Raji (cell line): Measurements from ENCODE around the gene RAD9A.

Experiments used
- POLR2A ChIP-seq: IDR thresholded peaks from 2 replicates; pipeline ENCODE4 v1.6.1; 2011; ENCODE audit warnings: low read depth, low read length, control low read depth; ENCODE audit not compliant: insufficient read depth

The RAD9A gene

DNA sequence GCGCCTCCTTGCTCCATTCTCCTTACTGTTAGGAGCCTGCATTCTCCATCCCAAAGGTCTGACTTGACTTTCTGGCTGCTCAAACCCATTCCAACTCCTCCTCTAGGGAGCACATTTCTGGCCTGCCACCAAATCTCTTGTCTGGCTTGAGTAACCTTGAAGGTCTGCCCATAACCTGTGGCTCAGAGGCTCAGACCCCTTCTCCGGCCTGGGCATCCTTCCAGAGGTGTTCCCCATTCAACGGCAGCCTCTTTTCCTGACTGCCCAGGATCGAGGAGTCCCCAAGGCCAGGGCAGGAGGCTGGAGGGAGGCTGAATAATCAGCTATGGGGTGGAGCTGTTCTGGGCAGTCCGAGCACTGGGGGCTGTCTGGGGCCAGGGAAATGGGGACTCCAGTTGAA lies 2.2 kb downstream of the RAD9A start:
- TF ChIP-seq POLR2A: no peak

DNA sequence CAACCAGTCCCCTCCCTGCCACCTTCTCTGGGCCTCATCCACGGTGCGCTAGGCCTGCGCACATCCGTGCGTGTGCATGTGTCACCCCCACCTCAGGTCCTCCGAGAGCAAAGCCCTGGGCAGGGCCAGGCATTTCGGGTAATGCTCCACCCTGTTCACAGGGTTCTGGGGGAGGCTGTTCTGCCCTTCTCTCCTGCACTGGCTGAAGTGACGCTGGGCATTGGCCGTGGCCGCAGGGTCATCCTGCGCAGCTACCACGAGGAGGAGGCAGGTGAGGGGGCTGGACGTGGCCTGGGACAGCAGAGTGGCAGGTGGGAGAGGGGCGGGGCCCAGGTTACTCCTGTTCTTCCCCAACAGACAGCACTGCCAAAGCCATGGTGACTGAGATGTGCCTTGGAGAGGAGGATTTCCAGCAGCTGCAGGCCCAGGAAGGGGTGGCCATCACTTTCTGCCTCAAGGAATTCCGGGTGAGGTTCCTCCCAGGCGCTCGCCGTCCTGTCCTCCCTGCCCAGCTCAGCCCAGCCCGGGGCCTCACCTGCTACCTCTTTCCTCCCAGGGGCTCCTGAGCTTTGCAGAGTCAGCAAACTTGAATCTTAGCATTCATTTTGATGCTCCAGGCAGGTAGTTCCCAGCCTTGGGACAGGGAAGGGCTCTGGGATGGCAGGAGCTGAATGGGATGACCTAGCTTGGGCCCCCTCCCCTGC lies 3.9 kb downstream of the RAD9A start:
- TF ChIP-seq POLR2A: no peak

DNA sequence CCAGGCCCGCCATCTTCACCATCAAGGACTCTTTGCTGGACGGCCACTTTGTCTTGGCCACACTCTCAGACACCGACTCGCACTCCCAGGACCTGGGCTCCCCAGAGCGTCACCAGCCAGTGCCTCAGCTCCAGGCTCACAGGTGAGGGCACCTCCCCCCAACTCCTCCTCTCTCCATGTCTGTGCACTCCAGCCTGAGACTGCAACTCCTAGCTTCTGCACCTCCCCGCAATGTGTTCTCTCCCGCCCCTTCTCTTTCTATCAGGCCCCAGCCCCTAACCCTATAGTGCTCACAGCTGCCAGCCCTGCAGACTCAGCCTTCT lies 4.4 kb downstream of the RAD9A start:
- no peak for TF ChIP-seq POLR2A

DNA sequence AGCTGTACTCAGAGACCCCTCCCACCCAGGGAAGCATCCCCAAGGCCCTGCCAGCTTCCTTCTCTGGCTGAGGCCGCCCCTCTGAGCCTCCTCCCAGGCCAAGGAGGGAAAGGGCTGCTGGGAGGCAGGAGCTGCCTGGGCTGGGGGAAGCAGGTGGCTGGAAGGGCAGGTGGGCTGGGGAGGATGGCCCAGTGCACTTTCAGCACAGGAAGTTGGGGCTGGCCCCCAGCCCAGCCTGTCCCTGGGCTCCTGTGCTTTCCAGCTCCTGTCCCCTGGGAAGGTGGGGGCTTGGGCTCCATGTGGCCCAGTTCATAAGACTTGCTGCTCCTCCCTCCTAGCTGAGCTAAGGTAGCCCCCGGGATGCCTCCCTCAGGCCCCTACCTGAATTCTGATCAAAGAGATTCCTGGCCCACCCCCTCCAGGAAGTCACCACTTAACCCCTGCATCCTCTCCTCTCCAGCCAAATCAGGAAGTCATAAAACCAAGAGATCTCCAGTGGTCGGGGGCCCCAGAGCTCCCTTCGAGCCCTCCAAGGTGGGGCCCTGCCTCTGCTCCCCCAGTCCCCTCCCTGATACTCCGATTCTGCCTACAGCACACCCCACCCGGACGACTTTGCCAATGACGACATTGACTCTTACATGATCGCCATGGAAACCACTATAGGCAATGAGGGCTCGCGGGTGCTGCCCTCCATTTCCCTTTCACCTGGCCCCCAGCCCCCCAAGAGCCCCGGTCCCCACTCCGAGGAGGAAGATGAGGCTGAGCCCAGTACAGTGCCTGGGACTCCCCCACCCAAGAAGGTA lies 5.0 kb downstream of the RAD9A start:
- 0 out of 2 replicates have a peak, but pooled peaks have one; percentile 14 for TF ChIP-seq POLR2A

DNA sequence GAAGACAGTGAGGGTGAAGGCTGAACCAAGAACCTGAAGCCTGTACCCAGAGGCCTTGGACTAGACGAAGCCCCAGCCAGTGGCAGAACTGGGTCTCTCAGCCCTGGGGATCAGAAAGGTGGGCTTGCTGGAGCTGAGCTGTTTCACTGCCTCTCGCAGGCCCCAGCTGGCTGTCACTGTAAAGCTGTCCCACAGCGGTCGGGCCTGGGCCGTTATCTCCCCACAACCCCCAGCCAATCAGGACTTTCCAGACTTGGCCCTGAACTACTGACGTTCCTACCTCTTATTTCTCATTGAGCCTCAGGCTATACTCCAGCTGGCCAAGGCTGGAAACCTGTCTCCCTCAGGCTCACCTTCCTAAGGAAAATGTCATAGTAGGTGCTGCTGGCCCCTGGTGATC lies 5.8 kb downstream of the RAD9A start:
- no peak for TF ChIP-seq POLR2A

DNA sequence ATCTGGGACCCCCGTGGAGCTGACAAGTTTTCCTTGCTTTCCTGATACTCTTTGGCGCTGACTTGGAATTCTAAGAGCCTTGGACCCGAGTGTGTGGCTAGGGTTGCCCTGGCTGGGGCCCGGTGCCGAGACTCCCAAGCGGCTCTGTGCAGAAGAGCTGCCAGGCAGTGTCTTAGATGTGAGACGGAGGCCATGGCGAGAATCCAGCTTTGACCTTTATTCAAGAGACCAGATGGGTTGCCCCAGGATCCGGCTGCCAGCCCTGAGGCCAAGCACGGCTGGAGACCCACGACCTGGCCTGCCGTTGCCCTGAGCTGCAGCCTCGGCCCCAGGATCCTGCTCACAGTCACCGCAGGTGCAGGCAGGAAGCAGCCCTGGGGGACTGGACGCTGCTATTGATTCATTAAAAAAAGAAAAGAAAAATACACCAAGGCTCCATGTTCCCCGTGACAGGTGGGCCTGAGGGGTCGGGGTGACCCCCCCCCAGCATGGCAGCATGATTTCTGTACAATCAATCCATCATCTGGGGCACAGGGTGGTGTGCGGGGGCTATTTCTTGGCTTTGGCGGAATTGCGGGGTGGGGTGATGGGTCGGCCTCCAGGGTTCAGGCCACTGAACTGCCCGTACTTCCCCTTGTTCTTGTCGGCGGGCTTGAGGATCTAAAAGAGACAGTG lies 6.3 kb downstream of the RAD9A start:
- no peak for TF ChIP-seq POLR2A

DNA sequence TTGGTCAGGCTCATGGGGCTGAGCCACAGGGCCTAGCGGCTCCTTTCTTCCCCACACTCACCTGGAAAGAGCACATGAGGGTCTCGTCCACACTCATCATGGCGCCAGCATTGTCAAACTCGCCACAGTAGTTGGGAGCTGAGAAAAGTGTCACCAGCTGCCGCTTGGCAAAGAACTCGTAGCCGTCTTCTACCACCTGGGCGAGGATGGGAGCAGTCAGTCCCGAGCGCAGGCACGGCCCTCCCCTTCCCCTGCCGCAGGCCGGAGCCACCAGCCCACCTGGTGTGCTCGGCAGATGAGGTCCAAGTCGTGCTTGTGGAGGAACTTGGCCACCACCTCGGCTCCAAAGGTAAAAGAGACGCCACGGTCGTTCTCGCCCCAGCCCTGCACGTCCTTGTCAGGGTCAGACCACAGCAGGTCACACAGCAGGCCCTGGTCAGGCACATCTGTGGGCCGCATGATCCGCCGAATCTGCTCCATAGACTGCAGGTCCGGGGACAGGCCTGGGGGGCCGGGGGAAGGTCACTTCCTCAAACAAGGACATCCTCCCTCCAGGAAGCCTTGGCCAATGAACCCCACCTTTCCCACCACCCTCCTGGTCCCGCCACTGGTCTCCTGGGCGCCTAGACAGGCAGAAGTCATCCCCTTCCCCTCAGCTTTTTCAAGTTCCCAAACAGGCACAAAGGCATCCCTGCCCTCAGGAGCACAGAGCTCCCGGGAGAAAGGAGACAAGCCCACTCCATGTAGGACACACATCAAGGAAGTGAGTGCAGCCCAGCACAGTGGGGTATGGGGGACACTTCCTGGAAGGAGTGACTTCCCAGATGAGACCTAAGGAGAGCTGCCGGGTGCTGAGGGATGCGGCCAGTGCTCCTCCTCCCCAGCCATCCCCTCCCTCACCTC lies 7.1 kb downstream of the RAD9A start:
- TF ChIP-seq POLR2A: 0 out of 2 replicates have a peak, but pooled peaks have one; percentile 14

DNA sequence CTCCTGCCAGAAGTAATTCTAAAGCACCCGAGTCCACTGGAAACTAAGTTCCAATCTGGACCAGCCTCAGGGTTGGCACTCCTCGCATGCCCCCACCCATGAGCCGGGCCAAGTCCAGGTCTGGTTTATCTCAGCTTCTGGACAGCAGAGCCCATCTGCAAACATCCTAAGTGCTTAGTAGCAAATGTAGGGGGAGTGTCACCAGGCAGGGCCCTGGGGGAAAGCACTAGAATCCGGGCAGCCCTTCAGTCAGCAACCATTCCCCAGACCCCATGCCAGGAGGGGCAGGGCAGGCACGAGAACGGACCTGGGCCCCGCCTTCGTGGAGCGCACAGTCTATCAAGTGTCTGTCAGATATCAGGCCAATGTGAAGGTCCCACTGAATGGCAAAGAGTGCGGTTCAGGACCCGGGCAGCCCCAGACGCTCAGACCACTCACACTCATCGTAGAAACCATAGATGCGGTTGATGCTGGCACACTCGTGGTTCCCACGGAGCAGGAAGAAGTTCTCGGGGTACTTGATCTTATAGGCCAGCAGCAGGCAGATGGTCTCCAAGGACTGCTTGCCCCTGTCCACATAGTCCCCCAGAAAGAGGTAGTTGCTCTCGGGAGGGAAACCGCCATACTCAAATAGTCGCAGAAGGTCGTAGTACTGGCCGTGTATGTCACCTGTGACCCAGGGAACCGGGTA lies 8.6 kb downstream of the RAD9A start:
- TF ChIP-seq POLR2A: no peak

DNA sequence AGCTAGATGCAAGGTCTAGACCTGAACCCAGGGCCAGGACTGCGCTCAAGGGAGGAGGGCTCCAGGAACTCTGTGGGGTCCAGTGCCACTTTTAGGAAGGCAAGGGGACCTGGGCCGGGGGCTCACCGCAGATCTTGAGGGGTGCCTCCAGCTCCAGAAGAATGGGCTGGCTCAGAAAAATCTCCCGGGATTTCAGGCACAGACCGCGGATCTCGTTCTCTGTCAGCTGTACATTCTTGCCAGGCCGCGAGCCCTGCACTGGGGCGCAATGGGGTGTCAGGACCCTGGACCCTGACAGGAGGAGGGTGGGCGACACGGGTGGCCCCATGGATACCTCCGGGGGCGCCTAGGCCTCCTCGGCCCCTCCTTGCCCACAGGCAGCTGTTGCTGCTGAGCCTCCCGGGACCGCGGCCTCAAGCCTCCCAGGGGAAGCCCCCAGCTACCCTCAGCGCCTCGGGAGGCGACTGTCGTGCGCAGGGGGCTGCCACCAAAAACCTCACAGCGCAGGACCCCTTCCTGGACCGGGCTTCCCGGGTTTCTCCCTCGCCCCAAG lies 9.2 kb downstream of the RAD9A start:
- TF ChIP-seq POLR2A: no peak

DNA sequence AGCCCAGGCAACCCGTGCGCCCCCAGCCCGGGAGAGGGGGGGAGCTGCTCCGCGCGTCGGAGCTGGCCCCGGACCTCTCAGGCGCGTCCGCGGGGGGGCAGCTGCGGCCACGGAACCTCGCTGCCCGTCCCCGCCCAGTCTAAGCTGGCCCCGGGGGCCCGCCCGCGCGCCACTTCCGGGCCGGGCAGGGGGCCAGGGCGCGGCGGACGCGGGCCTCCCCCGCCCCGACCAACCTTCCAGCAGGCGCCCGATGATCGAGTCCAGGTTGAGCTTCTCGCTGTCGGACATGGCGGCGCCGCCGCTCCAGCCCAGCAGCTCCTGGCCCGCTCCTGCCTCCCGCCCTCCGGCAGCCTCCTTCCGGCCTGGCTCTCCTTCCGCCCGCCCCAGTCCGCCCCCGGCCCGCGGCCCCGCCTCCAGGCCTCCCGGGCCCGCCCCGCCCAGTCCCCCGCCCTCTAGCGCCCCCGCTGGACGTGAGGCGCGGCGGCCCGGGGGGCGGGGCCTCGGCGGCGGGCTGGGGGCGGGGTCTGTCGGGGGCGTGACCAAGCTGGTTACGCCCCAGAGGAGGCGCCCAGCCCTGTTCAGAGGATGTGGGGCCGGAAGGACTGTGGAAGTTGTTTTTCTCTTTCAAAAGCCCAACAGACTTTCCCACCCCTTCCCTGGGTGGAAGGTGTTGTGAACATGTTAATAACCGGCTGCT lies 9.9 kb downstream of the RAD9A start, which contains the start of gene PPP1CA:
TSS of gene PPP1CA (minus strand) at position 364 of the 697 bp plus-strand sequence. CDS start at position 288, 76 bp downstream.
- peak; percentile 86 for TF ChIP-seq POLR2A

DNA sequence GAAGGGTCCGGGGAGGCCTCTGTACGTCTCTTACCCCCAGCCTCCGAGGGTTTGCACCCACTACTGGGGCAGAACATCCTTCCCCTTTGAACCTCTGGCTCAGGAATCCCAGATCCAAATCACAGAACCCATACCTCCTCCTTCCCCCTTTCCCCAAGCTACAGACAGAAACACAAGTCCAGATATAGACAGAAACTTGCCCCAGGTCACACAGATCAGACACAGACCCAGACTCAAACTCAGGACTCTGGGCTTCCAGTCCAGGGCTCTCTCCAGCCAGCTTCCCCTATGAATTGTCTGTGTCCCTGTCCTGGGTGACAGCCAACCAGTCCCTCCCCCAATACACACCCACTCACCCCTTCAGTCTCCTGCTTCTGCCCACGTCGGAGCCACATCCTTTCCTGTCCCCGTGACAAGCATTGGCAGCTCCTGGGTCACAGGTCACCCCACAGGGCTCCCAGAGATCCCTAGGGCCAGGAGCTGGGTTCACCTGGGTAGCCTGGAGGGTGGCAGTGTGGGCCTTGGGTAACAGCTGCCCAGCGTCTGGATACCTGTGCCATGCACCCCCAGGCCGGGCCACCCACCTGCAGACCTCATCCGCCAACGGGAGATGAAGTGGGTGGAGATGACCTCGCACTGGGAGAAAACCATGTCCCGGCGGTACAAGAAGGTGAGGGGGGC lies 12.9 kb downstream of the RAD9A start:
- no peak for TF ChIP-seq POLR2A

DNA sequence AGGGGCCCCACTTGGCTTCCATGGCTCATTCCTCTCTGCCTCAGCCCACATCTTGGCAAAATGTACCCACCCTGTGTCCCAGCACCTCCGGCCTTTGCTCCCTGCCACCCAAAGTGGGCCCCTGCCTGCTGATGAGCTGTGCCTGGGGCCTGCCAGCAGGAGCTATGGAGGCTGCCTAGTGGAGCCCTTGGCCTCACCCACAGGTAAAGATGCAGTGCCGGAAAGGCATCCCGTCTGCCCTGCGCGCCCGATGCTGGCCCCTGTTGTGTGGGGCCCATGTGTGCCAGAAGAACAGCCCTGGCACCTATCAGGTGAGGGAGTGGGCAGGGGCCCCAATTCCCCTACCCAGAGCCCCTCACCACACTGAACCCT lies 13.4 kb downstream of the RAD9A start:
- no peak for TF ChIP-seq POLR2A
